ENCODE data around the gene PTPRN2.
A peak's percentile ranks its signal among the peaks of the same experiment; 100 is the strongest.

The PTPRN2 gene

GRCh38 chr7:157625973-157626742 lies 961.5 kb downstream of the PTPRN2 start:
- no peak for DNase-seq

- no peak for DNase-seq
Measured at GRCh38 chr7:157623556-157623955, 964.1 kb downstream of the PTPRN2 start.

DNA sequence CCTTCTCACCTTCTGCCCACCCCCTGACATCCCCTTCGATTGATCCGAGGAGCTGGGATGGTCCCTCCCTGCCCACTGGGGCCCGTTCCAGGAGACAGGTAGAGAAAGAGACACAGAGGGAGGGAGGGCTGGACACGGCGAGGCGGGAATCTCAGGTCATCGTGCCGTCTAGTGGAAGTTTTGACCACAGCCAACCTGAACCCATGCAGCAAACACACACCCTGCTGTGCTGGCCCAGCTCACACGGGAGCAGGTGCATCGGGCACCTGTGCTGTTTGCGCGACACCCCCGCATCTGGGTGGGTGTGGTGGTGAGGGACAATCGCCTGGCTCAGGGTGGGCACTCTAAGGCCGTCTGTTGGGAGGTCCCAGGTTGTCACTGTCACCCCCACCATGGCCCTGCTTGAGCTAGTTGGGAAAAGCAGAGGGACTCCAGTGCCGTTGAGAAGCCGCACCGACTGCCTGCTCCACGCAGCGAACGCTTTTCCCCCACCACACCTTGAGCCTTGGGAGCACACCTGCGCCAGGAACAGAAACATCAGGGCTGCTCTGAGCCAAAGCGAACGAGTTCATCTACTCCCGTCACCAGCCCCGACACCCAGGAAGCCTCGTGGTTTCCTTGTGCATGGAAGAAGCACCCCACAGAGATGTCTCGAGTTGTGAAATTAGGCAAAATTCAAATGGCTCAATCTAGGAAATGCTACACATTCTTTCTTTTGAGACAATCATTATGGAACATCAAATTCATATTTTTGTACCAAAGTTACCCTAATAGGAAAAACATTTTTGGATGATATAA lies 965.0 kb downstream of the PTPRN2 start:
- no peak for DNase-seq

DNA sequence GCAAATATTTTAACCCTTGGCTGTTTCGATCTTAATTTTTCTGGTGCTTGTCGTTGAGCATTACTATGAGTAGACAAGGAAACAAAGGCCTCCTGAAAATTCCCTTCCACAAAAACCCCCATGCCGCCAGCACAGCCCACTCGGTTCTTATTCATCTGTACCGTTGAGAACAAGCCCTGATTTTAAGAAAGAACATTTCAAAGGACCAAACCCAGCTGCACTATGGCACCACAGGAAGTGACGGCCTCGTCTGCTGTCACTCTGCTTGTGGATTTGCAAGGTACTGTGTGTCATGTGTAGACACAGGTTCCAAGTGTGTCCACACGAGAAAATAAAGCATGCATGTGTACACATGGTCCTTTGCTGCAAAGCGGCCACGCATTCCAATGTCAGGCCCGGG lies 965.6 kb downstream of the PTPRN2 start:
- peak; percentile 26 for DNase-seq

DNA sequence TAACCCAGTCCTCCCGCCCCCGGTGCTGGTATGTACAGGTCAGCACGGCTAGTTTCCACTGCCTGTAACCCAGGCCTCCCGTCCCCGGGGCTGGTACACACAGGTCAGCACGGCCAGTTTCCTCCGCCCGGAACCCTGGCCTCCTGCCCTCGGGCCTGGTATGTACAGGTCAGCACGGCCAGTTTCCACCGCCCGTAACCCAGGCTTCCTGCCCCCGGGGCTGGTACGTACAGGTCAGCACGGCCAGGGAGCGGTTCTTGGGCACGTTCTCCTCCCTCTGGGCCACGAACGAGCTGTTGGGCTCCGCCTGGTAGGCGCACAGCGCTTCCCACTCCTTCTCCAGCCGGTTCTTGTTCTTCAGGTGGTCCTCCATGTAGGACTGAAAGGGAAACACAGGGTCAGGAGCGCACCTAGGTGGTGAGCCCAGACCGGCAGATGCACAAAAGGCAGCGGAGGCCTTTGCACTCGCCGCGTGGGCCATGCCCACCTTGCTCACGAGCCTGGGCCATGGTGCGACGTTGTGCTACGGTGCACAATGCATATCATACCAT lies 966.4 kb downstream of the PTPRN2 start:
- DNase-seq: no peak

- no peak for DNase-seq
Measured at GRCh38 chr7:157620616-157621015, 967.0 kb downstream of the PTPRN2 start.

DNA sequence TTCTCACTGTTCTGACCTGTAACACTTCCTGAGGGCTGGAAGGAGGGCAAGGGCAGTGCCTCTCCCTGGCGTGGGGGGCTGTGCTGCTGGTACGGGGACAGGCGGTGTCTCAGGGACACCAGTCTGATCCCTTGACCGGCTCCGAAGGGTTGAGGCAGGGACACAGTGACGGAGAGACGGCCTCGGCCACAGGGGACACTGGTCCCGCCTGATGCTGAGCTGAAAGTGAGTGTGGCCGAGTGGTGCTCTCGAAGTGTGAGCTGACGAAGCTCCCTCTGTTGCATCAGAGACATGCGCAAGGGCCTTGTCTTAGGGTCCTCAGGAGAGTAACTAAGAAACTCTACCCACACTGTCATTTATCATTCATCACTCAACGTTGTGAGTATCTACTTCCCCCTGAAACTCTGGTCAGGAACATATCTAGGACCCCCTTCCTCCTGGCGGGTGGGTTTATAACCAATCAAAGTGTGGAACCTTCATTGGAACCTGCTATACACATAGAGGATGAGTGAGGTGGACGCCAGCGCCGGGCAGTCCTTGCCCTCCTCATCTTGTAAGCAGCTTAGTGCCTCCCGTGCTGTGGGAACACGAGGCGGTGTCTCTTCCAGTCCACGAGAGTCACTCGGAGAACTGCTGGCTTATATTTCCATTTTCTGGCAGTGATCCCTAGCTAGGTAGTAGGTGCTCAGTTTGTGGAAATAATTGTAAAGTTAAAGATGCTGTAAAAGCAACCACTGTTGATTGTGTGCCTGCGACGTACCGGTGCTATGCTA lies 967.7 kb downstream of the PTPRN2 start:
- no peak for DNase-seq

DNA sequence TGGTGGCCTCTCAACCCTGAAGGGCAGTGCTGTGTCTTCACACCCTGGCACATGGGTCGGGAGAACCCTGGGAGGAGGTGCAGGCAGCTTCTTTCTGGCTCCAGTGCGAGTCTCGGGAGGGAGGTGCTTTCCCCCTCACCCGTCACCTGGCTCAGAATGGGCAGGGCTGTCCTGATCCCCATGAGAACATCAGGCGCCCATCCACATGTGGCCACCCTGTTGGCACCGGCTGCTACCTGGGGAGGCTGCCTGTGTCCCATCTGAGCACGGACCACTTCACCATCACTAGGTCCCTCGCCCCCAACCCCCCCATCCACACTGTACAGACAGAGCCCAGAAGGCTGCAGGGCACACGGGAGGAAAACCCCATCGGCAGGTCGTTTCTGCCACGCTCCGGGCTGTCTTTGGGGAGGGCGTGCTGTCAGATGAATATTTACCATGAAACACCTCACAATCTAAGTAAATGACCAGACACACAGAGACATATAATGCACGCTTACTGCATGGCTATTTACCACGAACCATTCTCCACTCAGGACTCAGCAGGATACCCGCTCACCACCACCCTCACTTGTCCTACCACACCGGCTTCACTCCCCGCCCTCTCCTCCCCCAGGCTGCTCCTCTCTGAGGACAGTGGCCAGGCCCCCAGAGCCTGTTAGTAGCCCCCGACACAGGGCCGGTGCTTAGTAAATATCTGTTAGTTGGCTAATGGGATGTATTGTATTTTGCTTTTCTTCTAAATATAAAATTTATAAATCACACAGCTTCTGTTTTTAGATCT lies 968.6 kb downstream of the PTPRN2 start:
- DNase-seq: no peak

- no peak for DNase-seq
Measured at GRCh38 chr7:157618091-157618726, 969.4 kb downstream of the PTPRN2 start.

- DNase-seq: no peak
Measured at GRCh38 chr7:157617401-157617800, 970.2 kb downstream of the PTPRN2 start.

DNA sequence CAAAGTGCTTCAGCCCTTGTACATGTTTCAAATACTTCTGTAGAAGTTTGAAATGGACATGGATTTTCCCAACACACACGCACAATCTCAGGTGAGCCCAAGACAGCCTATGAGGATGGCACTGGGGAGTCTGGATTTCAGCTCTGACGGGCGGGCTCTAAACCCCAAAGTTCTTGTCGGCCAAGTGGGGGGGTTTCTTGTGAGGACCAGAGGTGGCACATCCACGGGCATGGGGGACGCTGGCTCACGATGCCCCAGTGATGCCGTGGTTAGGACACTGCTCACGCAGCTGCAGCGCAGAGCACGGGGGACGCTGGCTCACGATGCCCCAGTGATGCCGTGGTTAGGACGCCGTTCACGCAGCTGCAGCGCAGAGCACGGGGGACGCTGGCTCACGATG lies 970.7 kb downstream of the PTPRN2 start:
- no peak for DNase-seq

DNA sequence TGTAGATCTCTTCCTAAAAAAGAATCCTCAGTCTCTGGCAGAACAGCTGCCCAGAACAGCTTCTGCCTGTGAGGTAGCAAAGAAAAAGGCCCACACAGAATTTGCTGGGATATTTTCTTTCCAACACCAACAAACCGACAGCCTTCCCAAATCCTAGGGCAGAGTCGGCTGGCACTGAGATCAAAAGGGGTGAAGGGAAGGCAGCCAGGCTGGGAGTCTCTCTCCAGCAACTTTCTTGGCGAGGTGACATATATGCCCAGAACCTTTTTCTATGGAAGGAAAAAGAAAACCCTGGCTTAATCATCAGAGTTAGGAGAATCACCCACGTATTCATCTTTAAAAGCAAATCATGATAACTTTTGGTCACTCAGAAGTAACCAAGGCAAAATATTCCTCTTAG lies 971.2 kb downstream of the PTPRN2 start:
- no peak for DNase-seq

DNA sequence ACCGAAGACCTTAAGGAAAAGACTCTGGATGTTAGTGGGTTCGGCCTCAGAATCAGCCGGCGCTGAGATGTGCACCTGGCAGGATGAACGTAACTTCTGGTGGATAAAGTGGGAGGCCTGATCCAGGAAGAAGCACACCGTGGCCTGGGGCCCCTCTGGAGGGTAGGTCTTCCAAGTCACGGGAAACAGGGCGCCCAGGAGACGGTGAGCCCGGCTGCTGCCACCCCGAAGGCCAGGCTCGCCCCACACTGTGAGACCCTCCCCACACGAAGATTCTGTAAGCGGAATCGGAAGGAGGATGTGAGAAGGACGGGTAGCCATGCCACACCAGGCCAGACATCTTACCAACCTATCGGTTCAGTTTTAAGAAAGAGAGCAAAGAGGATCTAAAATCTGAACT lies 971.8 kb downstream of the PTPRN2 start:
- no peak for DNase-seq

DNA sequence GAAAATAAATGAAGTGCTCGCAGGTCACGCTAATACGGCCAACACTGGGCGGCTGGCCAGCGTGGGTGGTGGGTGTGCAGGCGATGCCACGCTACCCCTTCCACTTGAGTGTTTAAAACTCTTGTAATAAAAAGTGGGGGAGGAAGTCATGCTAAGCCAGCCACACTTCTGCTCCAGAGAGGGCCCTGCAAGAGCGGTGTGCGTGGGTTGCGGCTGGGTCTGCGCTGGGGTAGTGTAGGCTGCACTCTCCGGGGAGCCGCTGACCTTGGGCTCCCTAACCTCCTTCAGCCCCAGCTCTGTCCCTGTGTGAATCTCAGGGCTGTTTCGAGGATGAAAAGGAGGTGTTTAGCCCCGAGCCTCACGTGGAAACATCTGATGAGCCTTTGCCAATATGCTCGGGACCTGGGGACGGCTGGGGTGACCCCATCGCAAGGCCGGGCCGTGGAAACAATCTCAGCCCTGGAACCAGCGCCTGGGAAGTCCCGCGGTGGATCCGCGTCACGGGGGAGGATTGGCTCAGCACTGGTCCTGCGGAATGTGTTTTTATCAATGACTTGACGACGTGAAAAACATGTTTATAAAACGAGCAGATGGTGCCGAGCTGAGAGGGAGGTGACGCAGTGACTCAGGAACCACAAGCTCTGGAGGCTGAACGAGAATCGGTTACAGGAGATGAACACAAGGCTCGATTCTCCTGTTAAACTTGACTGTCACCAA lies 972.4 kb downstream of the PTPRN2 start:
- DNase-seq: no peak

- no peak for DNase-seq
Measured at GRCh38 chr7:157614457-157615020, 973.1 kb downstream of the PTPRN2 start.

DNA sequence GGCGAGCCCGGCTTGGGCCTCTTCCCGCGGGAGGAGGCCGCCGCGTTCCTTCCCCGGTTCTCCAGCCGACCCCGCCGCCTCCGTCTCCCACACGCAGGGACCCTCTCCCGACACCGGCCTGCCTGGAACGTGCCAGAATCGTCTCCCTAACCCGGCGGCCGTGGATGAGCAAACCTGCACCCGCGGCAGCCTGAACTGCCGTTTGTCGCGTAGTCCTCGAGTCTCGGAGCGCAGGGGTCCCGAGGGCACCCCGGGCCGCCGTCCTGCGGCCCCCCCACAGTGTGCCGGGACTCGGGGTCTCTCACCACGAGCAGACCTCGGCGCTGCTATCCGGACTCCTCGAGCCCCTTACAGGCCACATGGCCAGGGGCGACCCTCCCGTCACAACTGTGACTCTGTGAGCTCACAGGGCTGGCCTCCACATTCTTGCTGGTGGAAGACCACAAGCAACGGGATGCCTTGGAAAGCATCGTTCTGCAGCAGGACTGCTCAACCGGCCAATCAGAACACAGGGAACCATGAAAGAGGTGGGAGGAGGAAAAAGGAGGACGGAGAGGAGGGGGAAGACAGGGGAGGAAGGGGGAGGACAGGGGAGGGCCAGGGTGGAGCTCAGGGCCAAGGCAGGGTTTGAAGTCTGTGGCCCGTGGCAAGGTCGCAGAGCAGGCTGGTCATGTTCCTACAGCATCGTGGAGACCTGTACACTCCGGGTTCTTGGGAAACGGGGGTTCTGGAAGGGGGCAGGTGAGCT lies 973.9 kb downstream of the PTPRN2 start:
- no peak for DNase-seq

GRCh38 chr7:157612664-157613561 lies 974.7 kb downstream of the PTPRN2 start:
- DNase-seq: peak; percentile 71

GRCh38 chr7:157612009-157612663 lies 975.5 kb downstream of the PTPRN2 start:
- DNase-seq: no peak
